HUES64 (cell line): ENCODE results near the gene MSRB1.

Experiments used
- H3K27ac ChIP-seq: 2 replicates; pipeline ENCODE4 v1.7.0; 2013; ENCODE audit warnings: low read depth, low read length, inconsistent platforms
- H3K27me3 ChIP-seq: 2 replicates; pipeline ENCODE4 v1.6.1; 2013; ENCODE audit warnings: mild to moderate bottlenecking, low read length; ENCODE audit not compliant: insufficient read depth
- H3K36me3 ChIP-seq: 2 replicates; pipeline ENCODE4 v1.6.1; 2013; ENCODE audit warnings: mild to moderate bottlenecking, low read length; ENCODE audit not compliant: insufficient read depth
- H3K4me1 ChIP-seq: 2 replicates; pipeline ENCODE4 v1.6.1; 2013; ENCODE audit warnings: mild to moderate bottlenecking, low read length, moderate library complexity; ENCODE audit not compliant: insufficient read depth
- H3K4me3 ChIP-seq: 2 replicates; pipeline ENCODE4 v1.5.1; 2013; ENCODE audit warnings: mild to moderate bottlenecking, low read length, moderate library complexity
- H3K9ac ChIP-seq: 2 replicates; pipeline ENCODE4 v1.6.1; 2013; ENCODE audit warnings: mild to moderate bottlenecking, low read depth, low read length
- H3K9me3 ChIP-seq: 2 replicates; pipeline ENCODE4 v1.6.1; 2013; ENCODE audit warnings: low read depth, low read length; ENCODE audit not compliant: insufficient read depth
- WGBS: fragments of 150-250, 120-280 bp; methylation state at CpG from one replicate; pipeline ENCODE4 v1.1.7; 2013; ENCODE audit warnings: missing lambda C conversion rate; 5-methylcytosine and 5-hydroxymethylcytosine counted together

The MSRB1 gene

DNA sequence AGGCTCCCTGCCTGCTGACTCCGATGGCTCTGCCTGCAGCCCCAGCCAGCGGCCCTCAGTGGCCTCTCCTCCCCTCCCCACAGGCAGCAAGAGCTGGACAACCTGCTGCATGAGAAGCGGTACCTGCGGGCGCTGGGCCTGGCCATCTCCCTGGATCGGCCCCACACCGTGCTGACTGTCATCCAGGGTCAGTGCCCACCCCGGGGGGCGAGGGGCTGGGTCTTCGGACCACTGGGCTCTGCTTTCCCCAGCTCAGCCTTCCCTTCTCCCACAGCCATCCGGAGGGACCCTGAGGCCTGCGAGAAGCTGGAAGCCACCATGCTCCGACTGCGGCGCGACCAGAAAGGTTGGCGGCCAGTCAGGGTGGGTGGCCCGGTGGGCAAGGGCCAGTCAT lies 34.9 kb upstream of the MSRB1 start:
- Histone ChIP-seq H3K9ac (no peak overlapping the region), H3K4me1 (peaks cover 5% of the 10 kb centered on the region), H3K4me3 (no peak overlapping the region), H3K27me3 (peaks cover 41% of the 10 kb centered on the region), H3K36me3 (peaks cover 40% of the 10 kb centered on the region), H3K27ac (no peak overlapping the region), H3K9me3 (no peaks in the 10 kb centered on the region)
- 95% methylated on average over 18 of the region's 18 CpGs for WGBS

DNA sequence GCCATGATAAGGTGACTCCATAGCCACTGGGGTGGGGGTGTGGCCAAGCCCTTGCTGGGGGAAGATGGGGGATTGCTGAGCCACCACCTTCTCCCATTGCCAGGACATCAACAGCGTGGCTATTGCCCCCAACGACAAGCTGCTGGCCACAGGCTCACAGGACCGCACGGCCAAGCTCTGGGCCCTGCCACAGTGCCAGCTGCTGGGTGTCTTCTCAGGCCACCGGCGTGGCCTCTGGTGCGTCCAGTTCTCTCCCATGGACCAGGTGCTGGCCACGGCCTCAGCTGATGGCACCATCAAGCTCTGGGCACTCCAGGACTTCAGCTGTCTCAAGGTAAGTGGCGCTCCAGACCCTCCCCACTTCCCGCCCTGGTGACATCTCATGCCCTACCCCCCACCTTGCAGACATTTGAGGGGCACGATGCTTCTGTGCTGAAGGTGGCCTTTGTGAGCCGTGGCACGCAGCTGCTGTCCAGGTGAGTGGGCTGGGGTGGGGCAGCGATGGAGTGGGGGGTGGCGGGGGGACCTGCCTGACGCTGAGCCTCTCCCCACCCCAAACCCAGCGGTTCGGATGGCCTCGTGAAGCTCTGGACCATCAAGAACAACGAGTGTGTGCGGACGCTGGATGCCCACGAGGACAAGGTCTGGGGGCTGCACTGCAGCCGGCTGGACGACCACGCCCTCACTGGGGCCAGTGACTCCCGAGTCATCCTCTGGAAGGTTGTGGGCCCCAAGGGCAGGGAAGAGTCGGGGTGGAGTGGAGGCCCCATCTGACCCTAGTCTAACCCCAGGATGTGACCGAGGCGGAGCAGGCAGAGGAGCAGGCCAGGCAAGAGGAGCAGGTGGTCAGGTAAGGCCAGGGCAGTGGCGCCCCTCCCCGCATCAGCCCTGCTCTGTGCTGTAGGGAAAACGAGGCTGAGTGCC lies 34.2 kb upstream of the MSRB1 start:
- H3K9ac ChIP-seq = no peak overlapping the region
- WGBS = 94% methylated on average over 33 of the region's 33 CpGs
- H3K36me3 ChIP-seq = peaks cover 40% of the 10 kb centered on the region
- no peaks in the 10 kb centered on the region for H3K9me3 ChIP-seq
- peaks cover 5% of the 10 kb centered on the region for H3K4me1 ChIP-seq
- H3K4me3 ChIP-seq = no peak overlapping the region
- peaks cover 34% of the 10 kb centered on the region for H3K27me3 ChIP-seq
- H3K27ac ChIP-seq = no peak overlapping the region

DNA sequence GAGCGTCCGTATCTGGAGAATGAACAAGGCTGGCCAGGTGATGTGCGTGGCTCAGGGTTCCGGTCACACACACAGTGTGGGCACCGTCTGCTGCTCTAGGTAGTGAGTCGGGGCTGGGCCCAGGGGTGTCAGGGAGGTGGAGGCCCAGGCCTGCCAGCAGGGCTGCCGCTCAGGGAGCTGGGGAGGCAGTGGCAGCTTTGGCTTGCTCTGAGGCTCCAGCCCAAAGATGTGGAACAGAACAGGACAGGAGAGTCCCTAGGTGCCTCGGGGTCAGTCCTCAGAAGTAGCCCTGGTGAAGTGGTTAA lies 33.2 kb upstream of the MSRB1 start:
- Histone ChIP-seq H3K4me3 (no peak overlapping the region), H3K4me1 (no peaks in the 10 kb centered on the region), H3K9ac (no peak overlapping the region), H3K36me3 (peaks cover 40% of the 10 kb centered on the region), H3K27ac (no peak overlapping the region), H3K9me3 (no peaks in the 10 kb centered on the region), H3K27me3 (peaks cover 24% of the 10 kb centered on the region)
- WGBS = 96% methylated on average over 8 of the region's 8 CpGs

DNA sequence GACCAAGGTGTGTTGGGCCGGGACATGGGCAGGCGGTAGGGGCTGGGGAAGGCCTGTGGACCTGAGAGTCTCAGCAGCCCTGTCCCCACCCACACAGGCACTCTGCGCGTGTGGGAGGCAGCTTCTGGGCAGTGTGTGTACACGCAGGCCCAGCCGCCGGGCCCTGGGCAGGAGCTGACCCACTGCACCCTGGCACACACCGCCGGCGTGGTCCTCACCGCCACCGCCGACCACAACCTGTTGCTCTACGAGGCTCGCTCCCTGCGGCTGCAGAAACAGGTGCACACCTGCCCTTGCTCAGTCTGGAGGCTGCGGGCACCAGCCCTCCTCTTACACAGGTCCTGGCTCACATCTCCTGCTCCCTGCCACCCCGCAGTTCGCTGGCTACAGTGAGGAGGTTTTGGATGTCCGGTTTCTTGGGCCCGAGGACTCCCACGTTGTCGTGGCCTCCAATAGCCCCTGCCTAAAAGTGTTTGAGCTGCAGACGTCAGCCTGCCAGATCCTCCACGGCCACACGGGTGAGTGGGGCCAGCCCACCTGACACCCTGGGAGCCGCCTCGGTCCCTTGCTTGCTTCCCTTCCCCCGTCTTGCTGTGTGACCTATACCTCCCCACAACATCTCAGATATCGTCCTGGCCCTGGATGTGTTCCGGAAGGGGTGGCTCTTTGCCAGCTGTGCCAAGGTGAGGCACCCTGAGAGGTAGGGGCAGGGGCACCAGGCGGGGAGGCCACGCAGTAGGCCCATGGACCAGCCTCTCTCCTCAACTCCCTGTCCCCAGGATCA lies 32.6 kb upstream of the MSRB1 start:
- Histone ChIP-seq H3K9me3 (no peaks in the 10 kb centered on the region), H3K36me3 (peaks cover 40% of the 10 kb centered on the region), H3K27me3 (peaks cover 18% of the 10 kb centered on the region), H3K4me1 (no peaks in the 10 kb centered on the region), H3K9ac (no peak overlapping the region), H3K4me3 (no peak overlapping the region), H3K27ac (no peak overlapping the region)
- 95% methylated on average over 33 of the region's 33 CpGs for WGBS

DNA sequence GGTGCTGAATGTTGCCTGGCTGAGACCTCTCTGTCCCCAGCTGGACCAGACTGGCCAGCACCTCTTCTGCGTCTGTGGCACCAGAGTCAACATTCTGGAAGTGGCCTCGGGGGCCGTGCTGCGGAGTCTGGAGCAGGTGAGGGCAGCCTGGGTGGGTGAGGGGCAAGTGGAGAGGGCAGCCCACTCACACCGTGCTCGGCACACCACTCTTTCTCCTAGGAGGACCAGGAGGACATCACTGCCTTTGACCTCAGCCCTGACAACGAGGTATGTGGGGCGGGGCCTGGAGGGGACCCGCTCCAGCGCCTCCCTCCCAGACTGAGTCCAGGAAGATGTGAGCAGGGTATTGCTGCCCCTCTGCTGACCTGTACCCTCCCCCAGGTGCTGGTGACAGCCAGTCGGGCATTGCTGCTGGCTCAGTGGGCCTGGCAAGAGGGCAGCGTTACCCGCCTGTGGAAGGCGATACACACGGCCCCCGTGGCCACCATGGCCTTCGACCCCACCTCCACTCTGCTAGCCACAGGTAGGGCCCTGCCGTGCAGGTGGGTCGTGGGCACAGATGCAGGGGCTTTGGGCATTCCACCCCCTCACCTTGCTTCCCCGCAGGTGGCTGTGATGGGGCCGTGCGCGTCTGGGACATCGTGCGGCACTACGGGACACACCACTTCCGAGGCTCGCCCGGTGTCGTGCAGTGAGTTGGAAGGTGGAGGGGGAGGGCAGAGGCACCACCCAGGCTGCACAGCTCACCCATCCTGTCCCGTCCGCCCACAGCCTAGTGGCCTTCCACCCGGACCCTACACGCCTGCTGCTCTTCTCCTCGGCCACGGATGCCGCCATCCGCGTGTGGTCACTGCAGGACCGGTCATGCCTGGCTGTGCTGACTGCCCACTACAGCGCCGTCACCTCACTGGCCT lies 31.4 kb upstream of the MSRB1 start:
- 96% methylated on average over 42 of the region's 42 CpGs for WGBS
- no peaks in the 10 kb centered on the region for H3K4me1 ChIP-seq
- H3K9me3 ChIP-seq = no peaks in the 10 kb centered on the region
- H3K9ac ChIP-seq = no peak overlapping the region
- no peak overlapping the region for H3K27ac ChIP-seq
- no peak overlapping the region for H3K4me3 ChIP-seq
- peaks cover 40% of the 10 kb centered on the region for H3K36me3 ChIP-seq
- peaks cover 6% of the 10 kb centered on the region for H3K27me3 ChIP-seq

DNA sequence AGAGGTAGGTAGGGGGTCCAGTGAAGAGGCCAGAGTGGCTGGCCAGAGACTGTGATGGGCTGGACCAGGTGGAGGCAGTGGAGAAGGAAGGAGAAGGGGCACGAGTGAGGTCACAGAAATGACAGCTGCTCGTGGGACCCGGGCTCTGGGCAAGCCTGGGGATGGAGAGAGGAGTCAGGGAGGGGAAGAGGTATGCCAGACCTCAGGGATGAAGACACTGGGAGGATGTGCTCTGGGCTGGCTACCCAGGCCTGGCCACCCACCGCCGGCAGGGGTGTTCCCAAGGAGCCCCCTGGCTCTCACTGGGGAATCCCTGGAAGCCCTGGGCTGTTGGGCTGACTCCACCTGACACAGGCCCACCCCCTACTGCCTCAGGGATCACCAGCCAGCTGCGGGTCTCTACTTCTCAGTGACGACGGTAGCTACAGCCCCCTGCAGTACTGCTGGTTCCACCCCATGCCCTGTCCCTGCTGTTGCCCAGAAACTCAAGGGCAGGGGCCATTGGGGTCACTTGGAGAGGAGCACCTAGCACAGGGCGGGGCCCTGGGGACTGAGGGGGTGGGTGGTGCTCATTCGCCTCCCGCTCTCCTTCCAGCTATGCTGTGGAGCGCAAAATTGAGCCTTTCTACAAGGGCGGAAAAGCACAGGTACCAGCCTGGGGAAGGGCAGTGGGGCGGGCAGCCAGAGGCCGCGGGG lies 30.6 kb upstream of the MSRB1 start:
- Histone ChIP-seq H3K9ac (no peak overlapping the region), H3K36me3 (peaks cover 40% of the 10 kb centered on the region), H3K27ac (no peak overlapping the region), H3K4me1 (no peaks in the 10 kb centered on the region), H3K27me3 (no peaks in the 10 kb centered on the region), H3K9me3 (no peaks in the 10 kb centered on the region), H3K4me3 (no peak overlapping the region)
- 96% methylated on average over 16 of the region's 16 CpGs for WGBS

DNA sequence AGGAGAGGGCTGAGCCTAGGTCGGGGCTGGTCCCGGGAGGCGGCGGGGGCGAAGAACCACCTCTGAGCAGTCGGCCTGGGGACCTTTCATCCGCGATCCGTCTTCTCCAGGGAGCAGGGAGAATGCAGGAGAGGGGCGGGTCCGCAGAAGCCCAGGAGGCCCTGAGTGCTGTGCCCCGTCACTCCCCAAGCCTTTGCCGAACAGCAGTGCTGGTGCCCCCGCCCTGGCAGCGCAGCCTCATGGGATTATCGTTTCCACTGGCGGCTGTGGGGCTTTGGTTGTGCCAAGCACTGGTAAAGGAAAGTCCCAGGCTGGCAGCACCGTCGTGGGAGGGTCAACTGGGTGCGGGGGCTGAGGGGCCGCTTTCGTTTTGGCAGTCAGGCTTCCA lies 29.5 kb upstream of the MSRB1 start:
- no peaks in the 10 kb centered on the region for H3K4me1 ChIP-seq
- no peak overlapping the region for H3K27ac ChIP-seq
- peak overlapping the region; percentile 92 for H3K4me3 ChIP-seq
- no peaks in the 10 kb centered on the region for H3K27me3 ChIP-seq
- H3K9me3 ChIP-seq = no peaks in the 10 kb centered on the region
- H3K9ac ChIP-seq = peak overlapping the region; percentile 83
- whole genome bisulfite sequencing = 7% methylated on average over 22 of the region's 22 CpGs
- H3K36me3 ChIP-seq = peaks cover 31% of the 10 kb centered on the region

DNA sequence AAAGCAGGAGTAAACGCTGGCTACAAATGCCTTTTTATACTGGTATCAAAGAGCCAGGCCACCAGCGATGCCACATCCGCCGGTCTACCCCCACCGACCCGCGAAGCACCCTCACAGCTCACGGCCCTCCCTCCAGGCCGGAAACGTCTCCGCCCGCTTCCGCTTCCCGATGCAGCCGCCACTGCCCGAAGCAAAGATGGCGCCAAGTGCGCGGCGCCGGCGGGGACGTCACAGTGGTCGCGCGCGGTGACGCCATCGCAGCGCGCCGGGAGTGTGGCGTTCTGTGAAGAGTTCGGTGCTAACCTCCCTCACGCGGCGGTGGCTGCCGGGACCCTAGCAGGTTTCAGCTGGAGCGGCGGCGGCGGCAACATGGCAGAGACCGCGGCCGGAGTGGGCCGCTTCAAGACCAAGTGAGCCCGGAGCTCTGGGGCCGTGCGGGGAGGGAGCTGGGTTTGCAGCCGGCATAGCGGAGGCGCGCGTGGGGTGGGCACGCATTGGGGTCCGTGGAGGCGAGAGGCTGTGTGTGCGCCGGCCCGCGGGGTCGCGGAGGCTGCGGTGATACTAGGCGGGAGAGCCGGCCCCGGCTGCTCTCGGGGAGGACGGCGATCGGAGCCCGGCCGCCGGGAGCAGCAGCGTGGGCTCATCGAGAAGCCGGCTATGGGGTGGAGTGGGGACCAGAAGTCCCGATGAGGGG lies 28.9 kb upstream of the MSRB1 start, which contains the start of gene TBL3:
Gene TBL3 (plus strand): TSS at position 258 of the 694 bp plus-strand sequence. CDS start 112 bp downstream, at position 370.
- peak within 1 kb of the TSS; percentile 88 for H3K9ac ChIP-seq
- H3K9me3 ChIP-seq = no peaks in the 10 kb centered on the region
- H3K4me1 ChIP-seq = no peaks in the 10 kb centered on the region
- peak within 1 kb of the TSS; percentile 92 for H3K4me3 ChIP-seq
- WGBS = under 1% methylated on average over 78 of the region's 78 CpGs
- H3K27me3 ChIP-seq = no peaks in the 10 kb centered on the region
- peaks cover 27% of the 10 kb centered on the region for H3K36me3 ChIP-seq
- H3K27ac ChIP-seq = peak within 1 kb of the TSS; percentile 72

DNA sequence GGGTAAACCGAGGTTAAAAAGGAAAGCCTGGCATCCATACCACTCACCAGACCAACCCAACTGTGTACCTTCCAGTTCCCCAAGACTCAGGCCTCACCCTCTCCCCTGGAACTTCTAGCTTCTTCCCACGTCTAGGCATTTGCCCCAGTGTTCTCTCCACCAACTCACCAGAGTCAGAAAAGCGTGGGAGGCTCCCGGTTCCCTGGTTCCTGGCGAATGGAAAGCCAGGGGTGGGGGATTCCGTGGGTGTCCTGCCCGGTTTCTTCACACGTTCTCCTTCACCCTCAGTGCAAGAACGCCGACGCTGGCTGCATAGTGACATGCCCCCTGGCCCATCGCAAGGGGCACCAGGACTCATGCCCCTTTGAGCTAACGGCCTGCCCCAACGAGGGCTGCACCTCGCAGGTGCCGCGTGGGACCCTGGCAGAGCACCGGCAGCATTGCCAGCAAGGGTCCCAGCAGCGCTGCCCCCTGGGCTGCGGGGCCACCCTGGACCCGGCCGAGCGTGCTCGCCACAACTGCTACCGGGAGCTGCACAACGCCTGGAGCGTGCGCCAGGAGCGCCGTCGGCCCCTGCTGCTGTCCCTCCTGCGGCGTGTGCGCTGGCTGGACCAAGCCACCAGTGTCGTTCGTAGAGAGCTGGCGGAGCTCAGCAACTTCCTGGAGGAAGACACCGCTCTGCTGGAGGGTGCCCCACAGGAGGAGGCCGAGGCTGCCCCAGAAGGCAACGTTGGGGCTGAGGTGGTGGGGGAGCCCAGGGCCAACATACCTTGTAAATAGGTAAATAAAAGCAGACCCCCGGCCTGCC lies 25.4 kb upstream of the MSRB1 start:
- H3K9me3 ChIP-seq = no peaks in the 10 kb centered on the region
- H3K36me3 ChIP-seq = peaks cover 9% of the 10 kb centered on the region
- H3K9ac ChIP-seq = no peak overlapping the region
- H3K4me1 ChIP-seq = no peaks in the 10 kb centered on the region; the same call in 1 of the 2 replicates
- WGBS = 93% methylated on average over 41 of the region's 41 CpGs
- H3K27me3 ChIP-seq = no peaks in the 10 kb centered on the region
- no peak overlapping the region for H3K27ac ChIP-seq
- H3K4me3 ChIP-seq = no peak overlapping the region
